Left kidney (tissue), 2 donors: ENCODE results near the gene PRKAR2A. TPM values are rescaled to one million over a fixed set of nuclear protein-coding genes. Genes with fewer than 3 reads are reported as not detected.
"Not testable (repeated sequence)": the region's sequence is repeated elsewhere in the genome, so short reads cannot be mapped to it uniquely, and the experiment has no call there.

Source experiments
- DNase-seq: peaks from one replicate; pipeline ENCODE4 v3.0.0-alpha.2; 2013
- polyA plus RNA-seq: library from polyadenylated mRNA; unstranded; fragments of 120-200 nt; gene quantifications from one replicate; pipeline ENCODE4 v1.2.1, GENCODE V29; 2013; ENCODE audit not compliant: insufficient read length

Gene PRKAR2A
- polyA plus RNA-seq, 1 donor: 47.8 TPM

DNA sequence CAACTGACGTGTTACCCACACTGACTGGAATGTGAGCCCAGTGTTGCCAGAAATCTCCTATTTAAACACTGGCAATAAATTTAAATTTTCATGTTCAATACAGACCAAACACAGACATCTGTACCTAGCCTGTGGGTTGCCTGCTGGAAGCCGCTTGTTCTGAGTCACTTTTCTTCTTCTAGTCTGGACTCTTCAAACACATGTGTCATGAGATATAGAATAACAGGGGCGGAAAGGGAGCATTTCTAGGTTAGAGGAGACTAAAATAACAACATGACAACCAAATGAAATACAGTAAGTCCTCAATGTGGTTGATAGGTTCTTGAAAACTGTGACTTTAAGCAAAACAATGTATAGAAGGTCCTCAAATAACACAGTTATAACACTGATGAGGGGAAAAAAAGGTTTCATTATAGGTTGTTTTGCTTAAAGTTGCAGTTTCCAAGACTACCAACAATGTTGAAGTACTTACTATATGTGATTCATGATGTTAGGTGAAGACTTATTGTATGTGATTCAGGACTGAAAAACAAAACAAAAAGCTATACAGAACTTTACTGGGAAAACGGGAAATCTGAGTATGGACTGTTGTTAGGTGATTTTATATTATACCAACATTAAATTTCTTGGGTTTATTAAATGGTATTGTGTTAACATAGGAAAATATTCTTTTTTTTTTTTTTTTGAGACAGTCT lies 63.1 kb downstream of the PRKAR2A start:
- DNase-seq: peak; percentile 25

- DNase-seq: no peak
Measured at GRCh38 chr3:48783304-48783703, 64.4 kb downstream of the PRKAR2A start.

GRCh38 chr3:48782046-48782445 lies 65.6 kb downstream of the PRKAR2A start:
- no peak for DNase-seq

DNA sequence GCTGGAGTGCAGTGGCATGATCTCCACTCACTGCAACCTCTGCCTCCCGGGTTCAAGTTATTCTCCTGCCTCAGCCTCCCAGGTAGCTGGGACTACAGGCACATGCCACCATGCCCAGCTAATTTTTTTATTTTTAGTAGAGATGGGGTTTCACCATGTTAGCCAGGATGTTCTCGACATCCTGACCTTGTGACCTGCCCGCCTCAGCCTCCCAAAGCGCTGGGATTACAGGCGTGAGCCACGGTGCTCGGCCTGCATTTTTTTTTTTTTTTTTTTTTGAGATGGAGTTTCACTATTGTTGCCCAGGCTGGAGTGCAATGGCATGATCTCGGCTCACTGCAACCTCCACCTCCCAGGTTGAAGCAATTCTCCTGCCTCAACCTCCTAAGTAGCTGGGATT lies 69.1 kb downstream of the PRKAR2A start:
- DNase-seq: not testable (repeated sequence)

- no peak for DNase-seq
Measured at GRCh38 chr3:48776854-48777253, 70.8 kb downstream of the PRKAR2A start.

- DNase-seq: no peak
Measured at GRCh38 chr3:48770192-48770502, 77.5 kb downstream of the PRKAR2A start.

DNA sequence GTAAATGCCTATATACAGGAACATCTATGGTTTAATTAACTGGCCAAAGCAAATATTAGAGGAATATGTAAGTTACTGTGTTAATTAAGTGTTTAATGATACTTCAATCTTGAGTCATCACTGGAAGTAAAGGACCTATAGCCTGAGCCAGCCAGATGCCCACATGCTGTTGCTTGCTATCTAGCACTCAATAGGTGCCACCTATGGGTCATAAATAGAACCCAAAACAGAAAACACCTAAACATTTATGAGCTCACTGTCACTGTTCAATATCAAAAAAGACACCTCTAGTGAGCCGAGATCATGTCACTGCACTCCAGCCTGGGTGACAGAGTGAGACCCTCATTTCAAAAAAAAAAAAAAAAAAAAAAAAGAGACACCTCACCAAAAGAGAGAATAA lies 82.3 kb downstream of the PRKAR2A start:
- no peak for DNase-seq

- DNase-seq: no peak
Measured at GRCh38 chr3:48762816-48763215, 84.9 kb downstream of the PRKAR2A start.

DNA sequence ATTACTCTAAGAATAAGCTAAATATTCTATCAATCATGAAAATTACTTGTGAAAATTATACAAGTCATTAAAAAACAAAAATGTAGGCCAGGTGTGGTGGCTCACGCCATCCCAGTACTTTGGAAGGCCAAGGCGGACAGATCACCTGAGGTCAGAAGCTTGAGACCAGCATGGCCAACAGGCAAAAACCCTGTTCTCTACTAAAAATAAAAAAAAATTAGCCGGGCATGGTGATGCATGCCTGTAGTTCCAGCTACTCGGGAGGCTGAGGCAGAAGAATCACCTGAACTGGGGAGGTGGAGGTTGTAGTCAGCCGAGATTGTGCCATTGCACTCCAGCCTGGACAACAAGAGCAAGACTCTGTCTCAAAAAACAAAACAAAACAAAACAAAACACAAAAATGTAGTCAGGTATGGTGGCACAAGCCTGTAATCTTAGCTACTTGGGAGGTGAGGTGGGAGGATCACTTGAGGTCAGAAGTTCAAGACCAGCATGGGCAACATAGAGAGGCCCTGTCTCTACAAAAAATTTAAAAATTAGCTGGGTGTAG lies 87.6 kb downstream of the PRKAR2A start:
- DNase-seq: not testable (repeated sequence)

GRCh38 chr3:48759531-48759930 lies 88.1 kb downstream of the PRKAR2A start:
- DNase-seq: not testable (repeated sequence)

GRCh38 chr3:48759071-48759470 lies 88.6 kb downstream of the PRKAR2A start:
- no peak for DNase-seq

- no peak for DNase-seq
Measured at GRCh38 chr3:48756640-48757039, 91.0 kb downstream of the PRKAR2A start.

DNA sequence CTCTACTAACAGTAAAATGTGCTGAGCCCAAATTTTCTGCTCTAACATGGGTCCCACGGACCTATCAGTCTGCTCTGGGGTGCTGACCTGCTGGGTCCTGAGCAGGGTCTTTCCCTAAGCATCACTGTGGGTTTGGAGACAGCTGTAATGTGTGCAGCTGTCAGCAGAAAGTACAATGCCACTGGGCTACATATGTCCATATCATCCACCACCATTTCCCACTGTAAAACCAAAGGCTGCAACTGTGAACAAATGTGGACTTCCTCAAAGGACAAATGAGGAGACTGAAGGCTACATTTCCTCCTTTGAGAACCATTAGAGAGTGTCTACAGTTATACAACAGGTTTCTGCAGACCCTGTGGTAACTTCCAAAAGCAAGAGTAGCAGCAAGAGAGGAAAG lies 96.8 kb downstream of the PRKAR2A start:
- no peak for DNase-seq

- no peak for DNase-seq
Measured at GRCh38 chr3:48748754-48749153, 98.9 kb downstream of the PRKAR2A start.

GRCh38 chr3:48747706-48748105 lies 100.0 kb downstream of the PRKAR2A start:
- no peak for DNase-seq

DNA sequence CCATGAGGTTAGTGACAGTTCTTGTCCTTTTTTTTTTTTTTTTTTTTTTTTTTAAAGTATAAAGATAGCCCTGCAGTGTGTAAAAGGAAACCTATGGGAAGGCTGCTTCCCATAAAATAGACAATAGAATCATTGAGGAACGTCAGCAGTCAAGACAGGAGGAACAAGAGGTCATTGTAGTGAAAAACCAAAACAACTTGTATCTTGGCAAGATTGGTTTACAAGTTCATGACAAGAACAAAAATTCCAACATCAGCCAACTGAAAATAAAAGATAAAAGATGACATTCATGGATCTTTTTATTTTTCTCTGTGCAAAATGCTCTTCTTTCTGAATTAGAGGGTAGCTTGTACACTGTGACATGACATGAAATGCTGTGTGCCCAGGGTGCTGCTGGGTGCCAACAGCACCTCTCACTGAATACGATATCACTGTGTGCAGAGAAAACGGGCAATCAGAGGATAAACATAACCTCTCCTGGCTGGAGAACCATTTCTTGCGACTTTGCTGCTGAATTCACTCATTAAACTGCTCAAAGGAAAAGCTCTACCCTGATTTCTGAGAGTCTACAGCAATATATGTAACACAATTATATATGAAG lies 100.6 kb downstream of the PRKAR2A start:
- no peak for DNase-seq

DNA sequence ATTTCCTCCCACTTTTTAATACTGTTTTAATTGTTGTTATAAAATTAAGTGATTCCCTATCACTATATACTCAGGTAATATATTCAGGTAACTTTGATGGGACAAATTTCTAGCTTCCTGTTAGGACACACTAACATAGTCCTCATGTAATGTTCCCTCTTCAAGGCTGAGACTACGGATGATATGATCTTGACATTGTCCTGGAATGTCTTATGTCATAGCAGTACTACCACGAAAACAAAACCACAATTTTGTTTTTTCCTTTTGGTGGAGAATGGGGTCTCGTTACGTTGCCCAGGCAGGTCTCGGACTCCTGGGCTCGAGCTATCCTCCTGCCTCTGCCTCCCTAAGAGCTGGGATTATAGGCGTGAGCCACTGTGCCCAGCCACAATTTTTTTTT lies 103.9 kb downstream of the PRKAR2A start:
- DNase-seq: no peak

GRCh38 chr3:48741226-48741625 lies 106.4 kb downstream of the PRKAR2A start:
- not testable (repeated sequence) for DNase-seq

DNA sequence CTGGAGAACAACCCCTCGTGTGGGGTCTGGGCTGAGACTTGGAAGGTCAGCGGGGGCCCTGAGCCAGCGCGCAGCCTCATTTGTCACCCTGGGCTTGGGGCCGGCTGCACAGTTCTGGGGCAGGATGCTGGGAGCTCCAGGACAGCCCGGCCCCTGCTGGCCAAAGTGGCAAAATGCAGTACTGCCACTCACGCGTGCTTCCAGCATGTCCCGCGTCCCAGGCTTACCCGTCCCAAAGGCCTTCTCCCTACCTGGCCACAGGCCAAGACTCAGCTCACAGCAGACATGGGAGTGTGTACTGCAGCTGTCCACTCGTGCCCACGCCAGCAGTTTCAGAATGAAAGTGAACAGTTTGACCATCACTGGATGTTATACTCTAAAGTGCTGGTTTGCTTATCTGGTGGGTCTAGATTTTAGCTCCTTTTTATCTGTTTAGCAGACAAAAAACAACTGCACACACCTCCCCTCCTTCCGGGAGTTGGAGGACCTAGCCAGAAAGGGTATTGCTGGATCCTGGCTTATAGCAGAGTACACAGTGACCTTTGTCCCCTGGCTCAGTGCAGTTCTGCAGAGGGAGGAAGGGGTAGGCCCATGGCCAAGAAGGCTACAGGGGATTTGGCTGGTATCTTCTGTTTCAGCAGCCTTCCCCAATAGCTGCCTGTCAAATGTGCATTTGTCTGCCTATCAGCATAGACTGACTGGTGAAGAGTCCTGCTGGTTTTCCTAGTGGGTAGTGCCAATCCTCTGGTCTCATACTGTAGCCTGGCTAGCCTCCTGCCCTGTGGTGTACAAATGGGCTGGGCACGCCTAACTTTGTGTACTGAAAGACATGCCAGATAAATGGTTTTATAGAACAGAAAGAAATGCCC lies 107.5 kb downstream of the PRKAR2A start:
- peak; percentile 59 for DNase-seq

- DNase-seq: no peak
Measured at GRCh38 chr3:48739617-48739954, 108.1 kb downstream of the PRKAR2A start.

DNA sequence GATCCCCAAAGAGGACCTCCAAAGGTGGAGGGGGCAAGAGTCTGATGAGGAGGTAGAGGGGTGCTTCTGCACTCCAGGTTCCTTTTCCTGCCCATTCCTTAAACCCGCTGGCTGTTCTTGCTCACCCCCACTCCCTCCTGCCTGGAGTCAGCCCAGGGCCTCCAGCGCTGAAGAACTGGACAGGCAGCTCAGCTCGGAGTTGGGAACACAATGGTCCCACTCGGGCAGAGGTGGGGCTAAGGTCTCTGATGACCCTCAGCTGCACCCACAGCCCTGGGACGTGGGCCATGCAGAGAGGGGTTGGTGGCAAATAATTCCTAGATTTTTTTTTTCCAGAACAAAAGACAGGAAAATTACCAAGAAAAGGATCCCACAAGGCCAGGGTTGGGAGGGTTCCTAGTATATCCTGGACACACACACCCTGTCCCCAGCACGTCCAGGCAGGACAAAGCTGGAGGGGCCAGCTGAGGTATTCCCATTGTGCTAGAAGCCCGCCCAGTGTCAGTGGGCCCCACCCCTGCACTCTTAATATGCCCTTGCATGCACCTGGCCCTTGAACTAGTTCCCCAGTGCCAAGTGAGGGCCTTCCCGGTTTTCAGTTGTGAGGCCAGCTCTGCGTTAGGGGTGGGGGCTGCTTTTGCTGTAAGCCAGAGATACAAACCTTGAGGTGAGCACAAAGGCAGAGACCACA lies 108.6 kb downstream of the PRKAR2A start:
- no peak for DNase-seq

DNA sequence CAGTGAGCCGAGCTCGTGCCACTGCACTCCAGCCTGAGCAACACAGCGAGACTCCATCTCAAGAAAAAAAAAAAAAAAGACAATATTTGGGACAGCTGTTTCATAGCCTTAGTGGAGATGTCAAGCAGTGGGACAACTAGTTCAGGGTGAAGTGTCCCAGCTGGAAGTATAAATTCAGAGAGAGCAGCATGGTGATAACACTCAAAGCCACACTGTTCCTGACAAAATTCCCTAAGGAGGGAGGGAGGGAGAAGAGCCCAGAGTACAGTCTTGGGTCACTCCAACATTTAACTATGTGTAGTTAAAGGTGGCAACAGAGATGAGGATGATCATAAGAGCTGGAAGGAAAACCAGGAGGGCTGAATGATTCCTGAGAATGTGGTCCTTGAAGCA lies 109.5 kb downstream of the PRKAR2A start:
- DNase-seq: peak; percentile 69
